Hepatic stellate cell (primary cell): ENCODE results near the gene KRTAP12-3.
"Not testable (repeated sequence)": the region's sequence is repeated elsewhere in the genome, so short reads cannot be mapped to it uniquely, and the experiment has no call there.

ENCODE experiments used
- DNase-seq: peaks from one replicate; pipeline ENCODE4 v3.0.0; 2011; ENCODE audit warnings: low spot score

Gene KRTAP12-3

GRCh38 chr21:44685050-44685449 lies 27.3 kb downstream of the KRTAP12-3 start:
- DNase-seq = not testable (repeated sequence)

- DNase-seq = no peak
Measured at GRCh38 chr21:44686000-44686781, 28.5 kb downstream of the KRTAP12-3 start.

- no peak for DNase-seq
Measured at GRCh38 chr21:44686843-44687561, 29.3 kb downstream of the KRTAP12-3 start.

GRCh38 chr21:44687671-44688070 lies 29.9 kb downstream of the KRTAP12-3 start:
- DNase-seq = no peak

- DNase-seq = not testable (repeated sequence)
Measured at GRCh38 chr21:44689740-44690139, 32.0 kb downstream of the KRTAP12-3 start.

GRCh38 chr21:44691686-44692085 lies 34.0 kb downstream of the KRTAP12-3 start:
- no peak for DNase-seq

- no peak for DNase-seq
Measured at GRCh38 chr21:44692798-44693512, 35.2 kb downstream of the KRTAP12-3 start.

- no peak for DNase-seq
Measured at GRCh38 chr21:44694776-44695175, 37.0 kb downstream of the KRTAP12-3 start.

GRCh38 chr21:44695184-44695583 lies 37.5 kb downstream of the KRTAP12-3 start:
- no peak for DNase-seq

- no peak for DNase-seq
Measured at GRCh38 chr21:44695641-44696040, 37.9 kb downstream of the KRTAP12-3 start.

GRCh38 chr21:44696572-44696971 lies 38.8 kb downstream of the KRTAP12-3 start:
- DNase-seq = no peak

- DNase-seq = not testable (repeated sequence)
Measured at GRCh38 chr21:44697172-44697810, 39.6 kb downstream of the KRTAP12-3 start, which contains the start of gene KRTAP10-12. Gene KRTAP10-12 (plus strand): TSS chr21:44697172. CDS start chr21:44697202, 30 bp downstream.

GRCh38 chr21:44697811-44698734 lies 40.3 kb downstream of the KRTAP12-3 start:
- DNase-seq = no peak

GRCh38 chr21:44699502-44700001 lies 41.8 kb downstream of the KRTAP12-3 start:
- no peak for DNase-seq

GRCh38 chr21:44700101-44701022 lies 42.6 kb downstream of the KRTAP12-3 start:
- no peak for DNase-seq

- DNase-seq = no peak
Measured at GRCh38 chr21:44701023-44701400, 43.3 kb downstream of the KRTAP12-3 start.

- no peak for DNase-seq
Measured at GRCh38 chr21:44701541-44701940, 43.8 kb downstream of the KRTAP12-3 start.

GRCh38 chr21:44702111-44702972 lies 44.6 kb downstream of the KRTAP12-3 start:
- DNase-seq = no peak
